Neural cell (in vitro differentiated cells): ENCODE measurements around the gene C2CD2. TPM values are rescaled to one million over a fixed set of nuclear protein-coding genes. Genes with fewer than 3 reads are reported as not detected.

Experiments
- H2AFZ ChIP-seq: fragments of 200-600, 300-800 bp; sonication (generic), shearing (Covaris generic); 2 replicates; pipeline ENCODE4 v1.6.0; 2014; ENCODE audit warnings: low read depth, mild to moderate bottlenecking, antibody characterized with exemption, low read length, moderate library complexity
- H3F3A ChIP-seq: fragments of 200-600 bp; shearing (Covaris generic); 2 replicates; pipeline ENCODE4 v1.6.1; 2016; ENCODE audit warnings: mild to moderate bottlenecking, moderate library complexity, mixed read lengths, antibody characterized with exemption, low read length; ENCODE audit not compliant: insufficient read depth, poor library complexity, severe bottlenecking
- H3K27ac ChIP-seq: fragments of 200-600, 300-800 bp; sonication (generic), shearing (Covaris generic); 2 replicates; pipeline ENCODE4 v1.5.1; 2014; ENCODE audit warnings: mild to moderate bottlenecking, low read length, moderate library complexity
- H3K27me3 ChIP-seq: fragments of 300-800, 200-600 bp; sonication (generic), shearing (Covaris generic); 2 replicates; pipeline ENCODE4 v1.6.0; 2014; ENCODE audit warnings: mild to moderate bottlenecking, low read depth, low read length, moderate library complexity; ENCODE audit not compliant: insufficient read depth
- H3K36me3 ChIP-seq: fragments of 300-800, 200-600 bp; sonication (generic), shearing (Covaris generic); 2 replicates; pipeline ENCODE4 v1.5.1; 2014; ENCODE audit warnings: mild to moderate bottlenecking, antibody characterized with exemption, low read length, moderate library complexity; ENCODE audit not compliant: insufficient read depth
- H3K4me2 ChIP-seq: fragments of 300-800, 200-600 bp; sonication (generic), shearing (Covaris generic); 2 replicates; pipeline ENCODE4 v1.6.0; 2014; ENCODE audit warnings: mild to moderate bottlenecking, low read length
- H3K4me3 ChIP-seq: fragments of 300-800, 200-600 bp; sonication (generic), shearing (Covaris generic); 2 replicates; pipeline ENCODE4 v1.5.1; 2014; ENCODE audit warnings: mild to moderate bottlenecking, low read length, moderate library complexity
- H3K79me2 ChIP-seq: fragments of 200-600 bp; shearing (Covaris generic); replicated peaks from 2 replicates; pipeline ENCODE4 v1.6.0; 2014; ENCODE audit warnings: mild to moderate bottlenecking, low read length, moderate library complexity; ENCODE audit not compliant: insufficient read depth
- H3K9ac ChIP-seq: fragments of 300-800, 200-600 bp; sonication (generic), shearing (Covaris generic); 2 replicates; pipeline ENCODE4 v1.6.1; 2016; ENCODE audit warnings: mild to moderate bottlenecking, low read length, mixed read lengths
- H3K9me2 ChIP-seq: fragments of 200-600 bp; shearing (Covaris generic); 2 replicates; pipeline ENCODE4 v1.6.1; 2016; ENCODE audit warnings: mild to moderate bottlenecking, low read length, mixed read lengths; ENCODE audit not compliant: insufficient read depth
- H3K9me3 ChIP-seq: fragments of 200-600, 300-800 bp; sonication (generic), shearing (Covaris generic); 2 replicates; pipeline ENCODE4 v1.6.1; 2016; ENCODE audit warnings: mild to moderate bottlenecking, mixed run types, low read length, moderate library complexity, mixed read lengths
- H4K20me1 ChIP-seq: fragments of 200-600 bp; shearing (Covaris generic); 2 replicates; pipeline ENCODE4 v1.6.1; 2016; ENCODE audit warnings: mild to moderate bottlenecking, mixed run types; ENCODE audit not compliant: insufficient read depth
- EP300 ChIP-seq: fragments of 450-650 bp; conservative IDR thresholded peaks from 2 replicates; pipeline ENCODE4 v1.6.1; 2014; ENCODE audit warnings: antibody characterized with exemption, mild to moderate bottlenecking, moderate library complexity; ENCODE audit not compliant: poor library complexity, severe bottlenecking
- EZH2 ChIP-seq: fragments of 200-600, 300-800 bp; shearing (Covaris generic), sonication (generic); IDR thresholded peaks from 2 replicates; pipeline ENCODE4 v1.6.1; 2014; ENCODE audit warnings: antibody characterized with exemption, low read length, borderline replicate concordance, mild to moderate bottlenecking; ENCODE audit not compliant: insufficient read depth, poor library complexity, severe bottlenecking
- MXI1 ChIP-seq: fragments of 450-650 bp; conservative IDR thresholded peaks from 2 replicates; pipeline ENCODE4 v1.6.1; 2014; ENCODE audit warnings: antibody characterized with exemption, mild to moderate bottlenecking; ENCODE audit not compliant: poor library complexity, severe bottlenecking
- POLR2AphosphoS5 ChIP-seq: IDR thresholded peaks from 2 replicates; pipeline ENCODE4 v1.6.1; 2012
- RAD21 ChIP-seq: fragments of 450-650 bp; conservative IDR thresholded peaks from 2 replicates; pipeline ENCODE4 v1.6.1; 2014; ENCODE audit warnings: antibody characterized with exemption, mild to moderate bottlenecking, moderate library complexity
- REST ChIP-seq: IDR thresholded peaks from 2 replicates; pipeline ENCODE4 v1.6.1; 2012; ENCODE audit warnings: borderline replicate concordance
- SMC3 ChIP-seq: fragments of 450-650 bp; conservative IDR thresholded peaks from 2 replicates; pipeline ENCODE4 v1.6.1; 2014; ENCODE audit warnings: antibody characterized with exemption, mild to moderate bottlenecking, moderate library complexity; ENCODE audit not compliant: poor library complexity
- TAF1 ChIP-seq: IDR thresholded peaks from 2 replicates; pipeline ENCODE4 v1.6.1; 2012; ENCODE audit warnings: low read depth
- polyA plus RNA-seq: library from polyadenylated mRNA; depleted of rRNA; stranded (reverse); fragments of >200 nt; gene quantifications from 2 replicates; pipeline ENCODE4 v1.2.3, GENCODE V29; 2014
- TF ChIP-seq, protein P1 (sequence below): fragments of 450-650 bp; IDR thresholded peaks from 2 replicates; pipeline ENCODE4 v1.5.1; 2014; ENCODE audit warnings: antibody characterized with exemption, mild to moderate bottlenecking, moderate library complexity; ENCODE audit not compliant: poor library complexity, severe bottlenecking

Gene C2CD2
- polyA plus RNA-seq, 1 donor from 2014 or later, result 0.88 TPM

GRCh38 chr21:41847066-41847804, 106.6 kb downstream of the C2CD2 start:
- Histone ChIP-seq H3K4me2 (no peak overlapping the region), H2AFZ (no peak overlapping the region), H3K79me2 (no peaks in the 10 kb centered on the region), H3K4me3 (no peak overlapping the region), H3F3A (no peaks in the 10 kb centered on the region), H4K20me1 (no peaks in the 10 kb centered on the region), H3K9me2 (no peaks in the 10 kb centered on the region), H3K9me3 (no peaks in the 10 kb centered on the region), H3K36me3 (no peaks in the 10 kb centered on the region), H3K27me3 (no peaks in the 10 kb centered on the region), H3K9ac (no peak overlapping the region), H3K27ac (no peak overlapping the region)
- TF ChIP-seq REST, result no peak
- no peak for TF ChIP-seq TAF1
- TF ChIP-seq MXI1, result no peak
- no peak for TF ChIP-seq POLR2AphosphoS5
- no peak for TF ChIP-seq EZH2
- no peak for TF ChIP-seq EP300
- TF ChIP-seq, protein P1, sequence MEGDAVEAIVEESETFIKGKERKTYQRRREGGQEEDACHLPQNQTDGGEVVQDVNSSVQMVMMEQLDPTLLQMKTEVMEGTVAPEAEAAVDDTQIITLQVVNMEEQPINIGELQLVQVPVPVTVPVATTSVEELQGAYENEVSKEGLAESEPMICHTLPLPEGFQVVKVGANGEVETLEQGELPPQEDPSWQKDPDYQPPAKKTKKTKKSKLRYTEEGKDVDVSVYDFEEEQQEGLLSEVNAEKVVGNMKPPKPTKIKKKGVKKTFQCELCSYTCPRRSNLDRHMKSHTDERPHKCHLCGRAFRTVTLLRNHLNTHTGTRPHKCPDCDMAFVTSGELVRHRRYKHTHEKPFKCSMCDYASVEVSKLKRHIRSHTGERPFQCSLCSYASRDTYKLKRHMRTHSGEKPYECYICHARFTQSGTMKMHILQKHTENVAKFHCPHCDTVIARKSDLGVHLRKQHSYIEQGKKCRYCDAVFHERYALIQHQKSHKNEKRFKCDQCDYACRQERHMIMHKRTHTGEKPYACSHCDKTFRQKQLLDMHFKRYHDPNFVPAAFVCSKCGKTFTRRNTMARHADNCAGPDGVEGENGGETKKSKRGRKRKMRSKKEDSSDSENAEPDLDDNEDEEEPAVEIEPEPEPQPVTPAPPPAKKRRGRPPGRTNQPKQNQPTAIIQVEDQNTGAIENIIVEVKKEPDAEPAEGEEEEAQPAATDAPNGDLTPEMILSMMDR, result no peak
- no peak for TF ChIP-seq RAD21
- TF ChIP-seq SMC3, result no peak

DNA sequence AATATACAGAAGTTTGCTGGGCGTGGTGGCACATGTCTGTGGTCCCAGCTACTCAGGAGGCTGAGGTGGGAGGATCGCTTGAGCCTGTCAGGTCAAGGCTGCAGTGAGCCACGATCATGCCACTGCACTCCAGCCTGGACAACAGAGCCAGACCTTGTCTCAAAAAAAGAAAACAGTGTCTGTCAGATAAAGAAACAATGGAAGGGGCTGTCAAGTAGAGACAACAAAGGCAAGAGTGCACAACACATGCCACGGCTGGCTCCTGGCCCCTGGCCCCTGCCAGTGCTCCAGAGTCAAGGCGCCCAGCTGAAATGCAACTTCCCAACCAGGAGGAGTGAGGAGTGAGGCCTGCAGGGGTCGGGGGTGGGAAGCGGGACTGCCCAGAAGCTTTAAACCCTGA, 107.3 kb downstream of the C2CD2 start:
- H3K9me2 ChIP-seq, result no peaks in the 10 kb centered on the region
- H3F3A ChIP-seq, result no peaks in the 10 kb centered on the region
- H3K36me3 ChIP-seq, result no peaks in the 10 kb centered on the region
- no peak overlapping the region for H3K4me2 ChIP-seq
- no peak overlapping the region for H3K9ac ChIP-seq
- H2AFZ ChIP-seq, result no peak overlapping the region
- H3K27me3 ChIP-seq, result no peaks in the 10 kb centered on the region
- no peaks in the 10 kb centered on the region for H3K9me3 ChIP-seq
- no peaks in the 10 kb centered on the region for H4K20me1 ChIP-seq
- no peak for TF ChIP-seq MXI1
- TF ChIP-seq SMC3, result no peak
- TF ChIP-seq REST, result no peak
- no peak for TF ChIP-seq EP300
- no peak for TF ChIP-seq EZH2
- TF ChIP-seq, protein P1, result no peak
- TF ChIP-seq POLR2AphosphoS5, result no peak
- no peak for TF ChIP-seq RAD21
- TF ChIP-seq TAF1, result no peak
- no peak overlapping the region for H3K27ac ChIP-seq
- H3K79me2 ChIP-seq, result no peaks in the 10 kb centered on the region
- H3K4me3 ChIP-seq, result no peak overlapping the region
